AG09309 (cell line): ENCODE results near the gene STMP1.
A peak's percentile ranks its signal among the peaks of the same experiment; 100 is the strongest.

Source experiments
- DNase-seq: peaks from one replicate; pipeline ENCODE4 v3.0.0-alpha.2; 2010; ENCODE audit warnings: low read depth
- H3K4me3 ChIP-seq: 2 replicates; pipeline ENCODE4 v1.5.1; 2011; ENCODE audit warnings: mild to moderate bottlenecking, low read depth, low read length, moderate library complexity; ENCODE audit not compliant: control insufficient read depth
- CTCF ChIP-seq: IDR thresholded peaks from 2 replicates; pipeline ENCODE4 v1.5.1; 2011; ENCODE audit warnings: mild to moderate bottlenecking, low read depth, low read length, inconsistent platforms; ENCODE audit not compliant: insufficient read depth, control insufficient read depth; ENCODE audit errors: missing control alignments

Gene STMP1

GRCh38 chr7:135693558-135693957 lies 31.2 kb downstream of the STMP1 start:
- TF ChIP-seq CTCF: no peak
- H3K4me3 ChIP-seq: no peak overlapping the region
- DNase-seq: no peak

GRCh38 chr7:135697276-135698049 lies 35.1 kb downstream of the STMP1 start:
- no peak for TF ChIP-seq CTCF
- DNase-seq: no peak
- H3K4me3 ChIP-seq: no peak overlapping the region

- H3K4me3 ChIP-seq: no peak overlapping the region
- no peak for DNase-seq
- TF ChIP-seq CTCF: peak; percentile 11
Observed at GRCh38 chr7:135704074-135704473, 41.8 kb downstream of the STMP1 start.

- TF ChIP-seq CTCF: no peak
- no peak overlapping the region for H3K4me3 ChIP-seq
- DNase-seq: no peak
Observed at GRCh38 chr7:135704698-135705097, 42.4 kb downstream of the STMP1 start.

GRCh38 chr7:135706038-135706742 lies 43.9 kb downstream of the STMP1 start:
- no peak for DNase-seq
- H3K4me3 ChIP-seq: no peak overlapping the region
- TF ChIP-seq CTCF: no peak

- TF ChIP-seq CTCF: no peak
Observed at GRCh38 chr7:135706858-135707569, 44.7 kb downstream of the STMP1 start.

More at GRCh38 chr7:135706858-135707569, 44.7 kb downstream of the STMP1 start:
- no peak overlapping the region for H3K4me3 ChIP-seq
- no peak for DNase-seq
